Measurements from ENCODE around the gene QPRT.

- TF ChIP-seq CTCF (IDR thresholded peaks at IDR 0.05; ENCODE audit: insufficient read depth, low read depth, low read length) (no peak), EZH2 (IDR thresholded peaks at IDR 0.05; ENCODE audit: insufficient read depth, low read length) (no peak)
These were observed 35.4 kb downstream of the QPRT start for GRCh38 chr16:29714396-29714795.
